ENCODE results near the gene STARD3. TPM values are rescaled to one million over a fixed set of nuclear protein-coding genes. Genes with fewer than 3 reads are reported as not detected.

Gene STARD3
- total and polyA plus RNA-seq, 9 of the 15 experiments (the other 6 are each of a cell fraction or from before 2014, with no cell fraction given): 0.63 to 87.0 (median 46.0) TPM

- no peak for TF ChIP-seq CHAMP1 (IDR thresholded peaks at IDR 0.05)
- TF ChIP-seq GTF2F1 (IDR thresholded peaks at IDR 0.05; ENCODE audit: low read depth, low read length): no peak
- no peak for TF ChIP-seq ZBTB12 (CRISPR knock-in tag; IDR thresholded peaks at IDR 0.05)
- TF ChIP-seq TEAD4 (IDR thresholded peaks at IDR 0.05; ENCODE audit: low read length): no peak
- TF ChIP-seq TEAD4 (CRISPR knock-in tag; IDR thresholded peaks at IDR 0.05; ENCODE audit: borderline replicate concordance): no peak
- TF ChIP-seq ZNF184 (CRISPR knock-in tag; IDR thresholded peaks at IDR 0.05): no peak
- no peak for TF ChIP-seq PATZ1 (CRISPR knock-in tag; IDR thresholded peaks at IDR 0.05; ENCODE audit: borderline replicate concordance)
- TF ChIP-seq TRIM28 (IDR thresholded peaks at IDR 0.05): no peak
- no peak for TF ChIP-seq KHSRP (IDR thresholded peaks at IDR 0.05)
- TF ChIP-seq ARID2 (IDR thresholded peaks at IDR 0.05): no peak
- peak; percentile 40; the same call in 1 of the 2 replicates for TF ChIP-seq ZBTB9 (CRISPR knock-in tag; IDR thresholded peaks at IDR 0.05)
- TF ChIP-seq ZNF324 (CRISPR knock-in tag; IDR thresholded peaks at IDR 0.05): no peak
- TF ChIP-seq HCFC1 (IDR thresholded peaks at IDR 0.05; ENCODE audit: low read depth, low read length): peak; percentile 77
- peak in 1 of 2 experiments; percentile 70; a peak in 2 of 4 replicates for TF ChIP-seq ZNF639 (CRISPR knock-in tag; conservative IDR thresholded peaks at IDR 0.05 in 1 of 2, IDR thresholded peaks at IDR 0.05 in 1 of 2)
- no peak for TF ChIP-seq BACH1 (tag; IDR thresholded peaks at IDR 0.05)
- no peak for TF ChIP-seq ZNF512 (tag; IDR thresholded peaks at IDR 0.05)
- TF ChIP-seq TGIF2 (CRISPR knock-in tag; IDR thresholded peaks at IDR 0.05): no peak
Observed at GRCh38 chr17:39636927-39637736, at the start of gene STARD3 (continued).
